Upper lobe of left lung (tissue), 6 donors: ENCODE measurements around the gene PTGIS. TPM values are rescaled to one million over a fixed set of nuclear protein-coding genes. Genes with fewer than 3 reads are reported as not detected.

ENCODE experiments used
- ATAC-seq, 2 donors: fragments of 200-7000 bp; cut with Tn5 transposase; one replicate each; pipeline ENCODE4 v1.9.1; 2022; ENCODE audit warnings: mild to moderate bottlenecking in 2 of 2, moderate library complexity in 2 of 2; ENCODE audit not compliant: low FRiP score in 2 of 2
- DNase-seq, 2 donors: peaks; one replicate each; pipeline ENCODE4 v3.0.0-alpha.2; 2019 to 2020
- H3K27ac ChIP-seq, 4 donors: fragments of 200-600 bp; sonication (generic); one replicate each; pipeline ENCODE4 v1.5.1; 2016 to 2019
- H3K27me3 ChIP-seq, 4 donors: fragments of 200-600 bp; sonication (generic); one replicate each; pipeline ENCODE4 v1.5.1; 2017 to 2019
- H3K36me3 ChIP-seq, 4 donors: fragments of 200-600 bp; sonication (generic); one replicate each; pipeline ENCODE4 v1.5.1; 2016 to 2019
- H3K4me1 ChIP-seq, 4 donors: fragments of 200-600 bp; sonication (generic); one replicate each; pipeline ENCODE4 v1.5.1; 2018 to 2019
- H3K4me3 ChIP-seq, 4 donors: fragments of 200-600 bp; sonication (generic); one replicate each; pipeline ENCODE4 v1.5.1; 2017 to 2019; ENCODE audit warnings: mild to moderate bottlenecking in 2 of 4, moderate library complexity in 1 of 4
- H3K9me3 ChIP-seq, 4 donors: fragments of 200-600 bp; sonication (generic); one replicate each; pipeline ENCODE4 v1.5.1; 2018 to 2019
- EP300 ChIP-seq, 4 donors: sonication (generic); formaldehyde crosslinking; IDR thresholded peaks; one replicate each; pipeline ENCODE4 v1.5.1; 2017; ENCODE audit warnings: antibody characterized with exemption in 4 of 4, control low read depth in 2 of 4
- POLR2A ChIP-seq, 4 donors: fragments of 450-650 bp; IDR thresholded peaks; one replicate each; pipeline ENCODE4 v1.5.1; 2016 to 2017; ENCODE audit warnings: antibody characterized with exemption in 4 of 4, mild to moderate bottlenecking in 2 of 4
- POLR2AphosphoS5 ChIP-seq, 2 donors: sonication (generic); formaldehyde crosslinking; IDR thresholded peaks; one replicate each; pipeline ENCODE4 v1.5.1; 2017; ENCODE audit warnings: antibody characterized with exemption in 2 of 2
- WGBS, 2 donors: methylation state at CpG; one replicate each; pipeline ENCODE4 v1.1.5; 2017 to 2018; 5-methylcytosine and 5-hydroxymethylcytosine counted together
- total RNA-seq, 6 donors: library from RNA; depleted of rRNA in 4 of 6; stranded (reverse); fragments of >200 nt in 4 of 6; gene quantifications; one replicate each; pipeline versions ENCODE4 v1.1.0 to v1.2.1, GENCODE V29; 2016 to 2021
- TF ChIP-seq, protein P1 (sequence below), 6 experiments: fragments of 450-650 bp in 4 of 6; fragments of 200-600 bp in 2 of 6; sonication (generic) in 2 of 6; IDR thresholded peaks; one replicate each; pipeline ENCODE4 v1.5.1; 2016 to 2019; ENCODE audit warnings: antibody characterized with exemption in 6 of 6
- donor health status: DM: no; HTN: no; CAD: no; lungs with moderate emphysema.
- donor health status: DM: no; HTN: yes; CAD: no; lungs with severe emphysema.

The PTGIS gene
- total RNA-seq, 6 donors from 2014 or later, result 8.2 to 71.4 (median 18.4) TPM

DNA sequence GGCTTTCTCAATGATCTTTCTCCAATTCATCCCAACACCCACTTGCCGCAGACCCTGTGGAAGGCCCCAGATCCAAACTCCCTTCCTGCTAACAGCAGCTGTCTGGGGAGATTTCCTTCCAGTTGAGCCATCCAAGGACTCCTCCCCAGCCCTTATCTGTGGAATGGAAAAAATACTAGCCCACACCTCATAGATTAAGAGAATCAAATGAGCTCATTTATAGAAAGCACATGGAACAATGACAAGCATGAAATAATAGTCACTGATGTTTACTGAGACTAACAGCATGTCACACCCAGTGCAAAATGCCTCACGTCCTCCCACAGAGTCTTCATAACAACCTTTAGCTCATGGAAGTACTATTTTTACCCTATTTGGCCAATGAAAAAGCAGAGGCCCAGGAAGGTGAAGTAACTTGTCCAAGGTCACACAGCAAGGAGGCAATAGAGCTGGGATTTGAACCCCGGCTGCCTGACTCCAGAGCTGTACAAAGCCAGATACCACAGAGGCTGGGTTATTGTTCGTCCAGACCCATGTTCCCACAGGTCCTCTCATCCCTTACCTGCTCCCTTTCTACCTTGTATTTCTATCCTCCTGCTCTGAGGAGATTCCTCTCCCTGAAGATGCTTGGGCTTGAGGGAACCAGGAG is 23.4 kb upstream of the PTGIS start:
- ATAC-seq (peak; percentile 35 to 68), DNase-seq (no peak)
- H3K36me3 ChIP-seq, result no peaks in the 10 kb centered on the region
- H3K27me3 ChIP-seq, result no peaks in the 10 kb centered on the region
- 57 to 73% methylated on average over 4 of the region's 4 CpGs for WGBS, 2 donors
- no peaks in the 10 kb centered on the region for H3K9me3 ChIP-seq
- peaks cover 20 to 42% (median 28%) of the 10 kb centered on the region in 4 donors for H3K4me1 ChIP-seq
- peak overlapping the region in 3 of 4 donors; percentile 60 to 81 (median 73) for H3K27ac ChIP-seq
- TF ChIP-seq, protein P1, sequence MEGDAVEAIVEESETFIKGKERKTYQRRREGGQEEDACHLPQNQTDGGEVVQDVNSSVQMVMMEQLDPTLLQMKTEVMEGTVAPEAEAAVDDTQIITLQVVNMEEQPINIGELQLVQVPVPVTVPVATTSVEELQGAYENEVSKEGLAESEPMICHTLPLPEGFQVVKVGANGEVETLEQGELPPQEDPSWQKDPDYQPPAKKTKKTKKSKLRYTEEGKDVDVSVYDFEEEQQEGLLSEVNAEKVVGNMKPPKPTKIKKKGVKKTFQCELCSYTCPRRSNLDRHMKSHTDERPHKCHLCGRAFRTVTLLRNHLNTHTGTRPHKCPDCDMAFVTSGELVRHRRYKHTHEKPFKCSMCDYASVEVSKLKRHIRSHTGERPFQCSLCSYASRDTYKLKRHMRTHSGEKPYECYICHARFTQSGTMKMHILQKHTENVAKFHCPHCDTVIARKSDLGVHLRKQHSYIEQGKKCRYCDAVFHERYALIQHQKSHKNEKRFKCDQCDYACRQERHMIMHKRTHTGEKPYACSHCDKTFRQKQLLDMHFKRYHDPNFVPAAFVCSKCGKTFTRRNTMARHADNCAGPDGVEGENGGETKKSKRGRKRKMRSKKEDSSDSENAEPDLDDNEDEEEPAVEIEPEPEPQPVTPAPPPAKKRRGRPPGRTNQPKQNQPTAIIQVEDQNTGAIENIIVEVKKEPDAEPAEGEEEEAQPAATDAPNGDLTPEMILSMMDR (IDR thresholded peaks at IDR 0.05), result no peak
- TF ChIP-seq POLR2A (IDR thresholded peaks at IDR 0.05) (no peak), EP300 (IDR thresholded peaks at IDR 0.05) (peak in 2 of 4 donors; percentile 59 to 63), POLR2AphosphoS5 (IDR thresholded peaks at IDR 0.05) (peak; percentile 16 to 49)
- no peak overlapping the region for H3K4me3 ChIP-seq

DNA sequence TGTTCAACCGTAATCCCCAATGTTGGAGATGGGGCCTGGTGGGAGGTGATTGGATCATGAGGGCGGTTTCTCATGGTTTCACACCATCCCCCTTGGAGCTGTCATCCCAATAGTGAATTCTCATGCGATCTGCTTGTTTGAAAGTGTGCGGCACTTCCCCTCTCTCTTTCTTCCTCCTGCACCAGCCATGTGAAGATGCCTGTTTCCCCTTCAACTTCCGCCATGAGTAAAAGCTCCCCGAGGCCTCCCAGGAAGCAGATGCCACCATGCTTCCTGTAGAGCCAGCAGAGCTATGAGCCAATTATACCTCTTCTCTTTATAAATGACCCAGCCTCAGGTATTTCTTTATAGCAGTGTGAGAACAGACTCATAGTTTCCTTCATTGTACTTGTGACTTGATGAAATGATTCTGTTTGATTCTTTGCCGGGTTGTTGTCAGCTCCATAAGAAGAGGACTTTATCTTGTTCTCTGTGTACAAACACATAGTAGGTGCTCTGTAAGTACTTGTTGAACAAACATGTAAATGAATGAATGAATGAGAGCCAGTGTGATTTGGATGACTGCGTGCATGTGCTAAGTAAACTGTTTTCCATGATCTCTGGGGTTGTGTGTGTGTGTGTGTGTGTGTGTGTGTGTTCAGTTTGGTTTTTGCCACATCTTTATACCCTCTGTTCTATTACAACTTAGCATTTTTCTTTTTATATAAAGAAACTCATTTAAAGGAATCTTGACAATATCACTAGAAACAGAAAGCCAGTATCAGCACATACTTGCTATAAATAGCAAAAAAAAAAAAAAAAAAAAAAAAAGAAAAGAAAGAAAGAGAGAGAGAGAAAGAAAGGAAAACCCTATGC is 22.5 kb upstream of the PTGIS start:
- ATAC-seq (no peak), DNase-seq (no peak)
- Histone ChIP-seq H3K4me1 (peaks cover 21 to 33% (median 27%) of the 10 kb centered on the region in 4 donors), H3K9me3 (no peaks in the 10 kb centered on the region), H3K27me3 (no peaks in the 10 kb centered on the region), H3K36me3 (no peaks in the 10 kb centered on the region), H3K4me3 (no peak overlapping the region), H3K27ac (peak overlapping the region in 3 of 4 donors; percentile 16 to 35 (median 24))
- WGBS, 2 donors, result 65 to 71% methylated on average over 8 of the region's 8 CpGs
- TF ChIP-seq, protein P1 (IDR thresholded peaks at IDR 0.05), result no peak

DNA sequence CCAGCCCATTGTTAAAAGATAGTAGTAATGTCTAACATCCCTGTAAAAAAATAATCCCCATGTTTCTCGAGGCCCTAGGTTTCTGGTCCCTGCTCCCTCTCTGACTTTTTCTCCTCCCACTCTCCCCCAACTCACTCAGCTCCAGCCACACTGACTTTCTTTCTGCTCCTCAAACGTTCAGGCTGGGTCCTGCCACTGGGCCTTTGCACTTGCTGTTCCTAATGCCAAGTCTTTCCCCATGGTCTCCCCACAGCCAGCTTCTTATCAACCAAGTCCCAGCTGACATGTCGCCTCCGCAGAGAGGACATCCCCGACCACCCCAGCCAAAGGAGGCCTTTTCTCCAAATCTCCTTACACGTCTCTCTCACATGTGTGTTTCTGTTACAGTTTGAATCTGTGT is 21.8 kb upstream of the PTGIS start:
- Histone ChIP-seq H3K36me3 (no peaks in the 10 kb centered on the region), H3K27me3 (no peaks in the 10 kb centered on the region), H3K9me3 (no peaks in the 10 kb centered on the region), H3K27ac (peak overlapping the region in 1 of 4 donors; percentile 35), H3K4me1 (peaks cover 18 to 33% (median 26%) of the 10 kb centered on the region in 4 donors), H3K4me3 (no peak overlapping the region)
- no peak for TF ChIP-seq POLR2AphosphoS5 (IDR thresholded peaks at IDR 0.05)
- TF ChIP-seq POLR2A (IDR thresholded peaks at IDR 0.05), result no peak
- TF ChIP-seq EP300 (IDR thresholded peaks at IDR 0.05), result no peak
- TF ChIP-seq, protein P1 (IDR thresholded peaks at IDR 0.05), result no peak
- no peak for DNase-seq
- no peak for ATAC-seq
- 94 to 96% methylated on average over 6 of the region's 6 CpGs for WGBS, 2 donors

DNA sequence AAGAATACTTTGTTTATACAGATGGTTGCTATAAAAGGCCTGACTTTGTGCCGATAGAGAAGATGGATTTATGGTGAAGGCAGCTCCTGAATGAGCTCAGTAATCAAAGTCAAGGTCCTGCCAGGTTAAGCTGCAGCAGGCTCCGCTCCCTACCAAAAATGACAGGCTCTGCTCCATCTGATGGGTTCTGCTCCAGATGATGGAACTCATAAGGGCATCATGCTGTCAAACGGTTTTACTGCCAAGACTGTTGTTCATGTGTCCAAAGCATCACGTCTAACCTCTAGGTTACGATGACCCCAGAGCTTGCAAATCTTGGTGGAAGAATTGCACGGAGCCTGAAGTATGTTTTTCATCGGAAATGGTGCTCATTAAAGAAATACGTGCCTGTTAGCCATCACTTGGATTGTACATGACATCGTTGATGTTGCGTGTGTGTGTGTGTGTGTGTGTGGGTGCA is 19.2 kb upstream of the PTGIS start:
- no peak for ATAC-seq
- Histone ChIP-seq H3K4me3 (no peak overlapping the region), H3K9me3 (peaks cover 0 to 6% (median 2%) of the 10 kb centered on the region in 4 donors), H3K36me3 (no peaks in the 10 kb centered on the region), H3K27ac (no peak overlapping the region), H3K27me3 (no peaks in the 10 kb centered on the region), H3K4me1 (peaks cover 14 to 33% (median 21%) of the 10 kb centered on the region in 4 donors)
- 53 to 56% methylated on average over 10 of the region's 10 CpGs for WGBS, 2 donors
- TF ChIP-seq POLR2AphosphoS5 (IDR thresholded peaks at IDR 0.05) (no peak), EP300 (IDR thresholded peaks at IDR 0.05) (no peak), POLR2A (IDR thresholded peaks at IDR 0.05) (no peak)
- TF ChIP-seq, protein P1 (IDR thresholded peaks at IDR 0.05), result no peak
- DNase-seq, result no peak
